IMR-90 (cell line): ENCODE results near the gene DCANP1. TPM values are rescaled to one million over a fixed set of nuclear protein-coding genes. Genes with fewer than 3 reads are reported as not detected.

Source experiments
- ATAC-seq: fragments of 200-7000 bp; cut with Tn5 transposase; 2 replicates; pipeline ENCODE4 v1.9.1; 2020; ENCODE audit warnings: low read depth, mild to moderate bottlenecking, moderate library complexity
- BruUV-seq: library from RNA; stranded (reverse); fragments of 400-500 nt; replicated peaks from 2 replicates; lab custom pipeline; 2021; lab: Mats Ljungman, UMichigan
- CTCF ChIA-PET: fragments of 300-600 bp; formaldehyde crosslinking; extraction: SDS; loops from one replicate; lab custom pipeline; 2021; ENCODE audit warnings: antibody characterized with exemption; lab: Yijun Ruan, JAX
- POLR2A ChIA-PET: fragments of 300-600 bp; sonication (Branson Sonifier 250); formaldehyde crosslinking; loops from one replicate; lab custom pipeline; 2022; ENCODE audit warnings: antibody characterized with exemption; ENCODE audit not compliant: unreplicated experiment; lab: Charles Lee
- DNase-seq: peaks from one replicate; pipeline ENCODE4 v3.0.0; 2013
- H2AFZ ChIP-seq: replicated peaks from 2 replicates; pipeline ENCODE3; 2013; ENCODE audit warnings: low read length, mild to moderate bottlenecking; ENCODE audit not compliant: poor library complexity
- H2AK5ac ChIP-seq: 2 replicates; pipeline ENCODE4 v1.6.1; 2013; ENCODE audit warnings: low read depth, low read length, inconsistent platforms
- H2AK9ac ChIP-seq: replicated peaks from 2 replicates; pipeline ENCODE3; 2013; ENCODE audit warnings: mild to moderate bottlenecking, low read depth, low read length, moderate library complexity; ENCODE audit not compliant: poor library complexity
- H2BK120ac ChIP-seq: 2 replicates; pipeline ENCODE4 v1.6.1; 2013; ENCODE audit warnings: low read depth, low read length, inconsistent platforms
- H2BK15ac ChIP-seq: 3 replicates; pipeline ENCODE4 v1.6.1; 2013; ENCODE audit warnings: low read depth, low read length, inconsistent platforms
- H2BK20ac ChIP-seq: 2 replicates; pipeline ENCODE4 v1.6.1; 2013; ENCODE audit warnings: low read depth, mild to moderate bottlenecking, inconsistent platforms, low read length, moderate library complexity
- H2BK5ac ChIP-seq: 2 replicates; pipeline ENCODE4 v1.6.1; 2013; ENCODE audit warnings: mild to moderate bottlenecking, low read depth, low read length, inconsistent platforms; ENCODE audit not compliant: poor library complexity, severe bottlenecking
- H3K14ac ChIP-seq: replicated peaks from 2 replicates; pipeline ENCODE4 v1.6.1; 2013; ENCODE audit warnings: low read depth, low read length, inconsistent platforms
- H3K18ac ChIP-seq: 2 replicates; pipeline ENCODE4 v1.6.1; 2013; ENCODE audit warnings: low read depth, low read length, control low read depth
- H3K23ac ChIP-seq: 2 replicates; pipeline ENCODE4 v1.6.1; 2013; ENCODE audit warnings: low read depth, low read length, inconsistent platforms
- H3K27ac ChIP-seq: 2 replicates; pipeline ENCODE4 v1.5.1; 2013; ENCODE audit warnings: mild to moderate bottlenecking, control low read depth, low read length; ENCODE audit not compliant: insufficient read depth
- H3K27me3 ChIP-seq: 2 replicates; pipeline ENCODE4 v1.6.1; 2013; ENCODE audit warnings: low read length; ENCODE audit not compliant: control insufficient read depth, insufficient read depth
- H3K36me3 ChIP-seq: 2 replicates; pipeline ENCODE4 v1.6.1; 2013; ENCODE audit warnings: low read length, mixed read lengths; ENCODE audit not compliant: control insufficient read depth, insufficient read depth
- H3K4ac ChIP-seq: 2 replicates; pipeline ENCODE4 v1.6.1; 2013; ENCODE audit warnings: low read depth, low read length, inconsistent platforms
- H3K4me1 ChIP-seq: 2 replicates; pipeline ENCODE4 v1.6.1; 2013; ENCODE audit warnings: low read length, mixed read lengths; ENCODE audit not compliant: control insufficient read depth, insufficient read depth
- H3K4me2 ChIP-seq: 2 replicates; pipeline ENCODE4 v1.6.1; 2013; ENCODE audit warnings: low read depth, mild to moderate bottlenecking, control low read depth, low read length, moderate library complexity
- H3K4me3 ChIP-seq: 2 replicates; pipeline ENCODE4 v1.5.1; 2013; ENCODE audit warnings: low read depth, mild to moderate bottlenecking, control low read depth, low read length, moderate library complexity; ENCODE audit not compliant: insufficient read depth
- H3K56ac ChIP-seq: 2 replicates; pipeline ENCODE4 v1.6.1; 2013; ENCODE audit warnings: low read length, inconsistent platforms; ENCODE audit not compliant: insufficient read depth; ENCODE audit errors: extremely low read depth
- H3K79me1 ChIP-seq, 2 experiments: 2 replicates each; pipeline ENCODE4 v1.6.1; 2013; ENCODE audit warnings: low read length in 2 of 2, inconsistent platforms in 1 of 2, low read depth in 1 of 2
- H3K9ac ChIP-seq: 2 replicates; pipeline ENCODE4 v1.6.1; 2013; ENCODE audit warnings: low read depth, low read length, control low read depth
- H3K9me1 ChIP-seq: 2 replicates; pipeline ENCODE4 v1.6.1; 2013; ENCODE audit warnings: low read length, inconsistent platforms; ENCODE audit not compliant: insufficient read depth
- H3K9me3 ChIP-seq: 2 replicates; pipeline ENCODE4 v1.6.1; 2013; ENCODE audit warnings: low read length; ENCODE audit not compliant: control insufficient read depth, insufficient read depth
- H4K20me1 ChIP-seq: 2 replicates; pipeline ENCODE4 v1.6.1; 2013; ENCODE audit warnings: low read length, inconsistent platforms; ENCODE audit not compliant: insufficient read depth
- H4K5ac ChIP-seq: 2 replicates; pipeline ENCODE4 v1.6.1; 2013; ENCODE audit warnings: mild to moderate bottlenecking, low read depth, low read length, control low read depth
- H4K8ac ChIP-seq, 2 experiments: 2 replicates each; pipeline ENCODE4 v1.6.1; 2013; ENCODE audit warnings: low read depth in 2 of 2, low read length in 2 of 2, control low read depth in 1 of 2, inconsistent platforms in 1 of 2
- H4K91ac ChIP-seq: 2 replicates; pipeline ENCODE4 v1.6.1; 2013; ENCODE audit warnings: low read depth, low read length, inconsistent platforms; ENCODE audit not compliant: insufficient read depth
- BHLHE40 ChIP-seq: fragments of 150-350 bp; IDR thresholded peaks from 2 replicates; pipeline ENCODE4 v1.6.1; 2016; ENCODE audit warnings: mild to moderate bottlenecking, low read depth, low read length
- CEBPB ChIP-seq: IDR thresholded peaks from 2 replicates; pipeline ENCODE4 v1.6.1; 2012; ENCODE audit warnings: low read depth, low read length, improper control_type of control experiment
- CHD1 ChIP-seq: IDR thresholded peaks from 2 replicates; pipeline ENCODE4 v1.6.1; 2012; ENCODE audit warnings: low read depth, low read length, improper control_type of control experiment
- CTCF ChIP-seq: conservative IDR thresholded peaks from 2 replicates; pipeline ENCODE4 v1.5.1; 2012; ENCODE audit warnings: mild to moderate bottlenecking, low read depth, low read length, improper control_type of control experiment
- ELK1 ChIP-seq: fragments of 150-350 bp; IDR thresholded peaks from 2 replicates; pipeline ENCODE4 v1.6.1; 2016; ENCODE audit warnings: low read depth, mild to moderate bottlenecking, low read length, moderate library complexity, borderline replicate concordance
- FOS ChIP-seq: fragments of 150-350 bp; IDR thresholded peaks from 2 replicates; pipeline ENCODE4 v1.6.1; 2016; ENCODE audit warnings: low read depth, low read length
- MAZ ChIP-seq: IDR thresholded peaks from 2 replicates; pipeline ENCODE4 v1.6.1; 2012; ENCODE audit warnings: low read depth, mild to moderate bottlenecking, low read length, improper control_type of control experiment, moderate library complexity, borderline replicate concordance
- MXI1 ChIP-seq: IDR thresholded peaks from 2 replicates; pipeline ENCODE4 v1.6.1; 2012; ENCODE audit warnings: low read depth, mild to moderate bottlenecking, low read length, moderate library complexity, borderline replicate concordance
- NFE2L2 ChIP-seq: fragments of 150-350 bp; IDR thresholded peaks from 2 replicates; pipeline ENCODE4 v1.6.1; 2016; ENCODE audit warnings: low read depth, mild to moderate bottlenecking, low read length
- POLR2A ChIP-seq: IDR thresholded peaks from 2 replicates; pipeline ENCODE4 v1.6.1; 2012; ENCODE audit warnings: mild to moderate bottlenecking, low read depth, low read length
- RCOR1 ChIP-seq: IDR thresholded peaks from 2 replicates; pipeline ENCODE4 v1.6.1; 2012; ENCODE audit warnings: mild to moderate bottlenecking, low read length, improper control_type of control experiment; ENCODE audit not compliant: insufficient replicate concordance
- RFX5 ChIP-seq: IDR thresholded peaks from 2 replicates; pipeline ENCODE4 v1.8.0; 2012; ENCODE audit warnings: low read depth, mild to moderate bottlenecking, low read length, moderate library complexity
- SMC3 ChIP-seq: fragments of 150-350 bp; IDR thresholded peaks from 2 replicates; pipeline ENCODE4 v1.6.1; 2016; ENCODE audit warnings: low read depth, mild to moderate bottlenecking, antibody characterized with exemption, low read length, moderate library complexity
- USF2 ChIP-seq: fragments of 150-350 bp; IDR thresholded peaks from 2 replicates; pipeline ENCODE4 v1.6.1; 2017; ENCODE audit warnings: mild to moderate bottlenecking, antibody characterized with exemption, low read length, low read depth
- WGBS, 2 experiments: methylation state at CpG; one replicate each; pipeline versions ENCODE4 v1.1.5 to v1.1.7; 2013; ENCODE audit warnings: missing lambda C conversion rate in 2 of 2; ENCODE audit not compliant: insufficient read length in 1 of 2; ENCODE audit errors: extremely low coverage in 2 of 2; 5-methylcytosine and 5-hydroxymethylcytosine counted together
- dilution Hi-C: fragments of 300-500 bp; cut with HindIII; formaldehyde crosslinking; loops from one replicate; pipeline ENCODE4 v1.14.3; 2018; ENCODE audit warnings: low sequenced_read_pairs; ENCODE audit not compliant: unreplicated experiment
- in situ Hi-C: fragments of 300-500 bp; cut with MboI; formaldehyde crosslinking; loops from 3 replicates; pipeline ENCODE4 v1.14.3; 2019; ENCODE audit warnings: low sequenced_read_pairs, inconsistent platforms, mixed read lengths
- intact Hi-C: fragments of 100-400 bp; cut with micrococcal nuclease; formaldehyde crosslinking; loops from 2 replicates; pipeline ENCODE4 v1.10.0; 2022
- polyA plus RNA-seq, 3 experiments: library from polyadenylated mRNA; depleted of rRNA; stranded (reverse); fragments of >200 nt; gene quantifications; 2 replicates each; pipeline ENCODE4 v1.2.3, GENCODE V29; 2012; ENCODE audit warnings: low replicate concordance in 1 of 3
- total RNA-seq: library from RNA; depleted of rRNA; stranded (reverse); fragments of >200 nt; gene quantifications from 2 replicates; pipeline ENCODE4 v1.2.3, GENCODE V29; 2012

DCANP1 gene
- total and polyA plus RNA-seq, 2 of the 4 experiments (the other 2 are of a cell fraction) = not detected

- BruUV-seq = no TSS peak
- H3K18ac ChIP-seq = no peak overlapping the region
- no peak overlapping the region for H3K9ac ChIP-seq
- in situ Hi-C loops (no loop called here), dilution Hi-C loops (no loop called here), intact Hi-C loops (loop anchor here (10.0 kb wide), 1 partner anchor 227 kb away; no protein-coding TSS in a partner anchor)
- whole genome bisulfite sequencing, 2 experiments = no CpG with 5 or more reads among the region's 4 CpGs
- peaks cover 5% of the 10 kb centered on the region for H3K9me3 ChIP-seq
- no peak overlapping the region for H3K4ac ChIP-seq
- no peak overlapping the region for H2BK120ac ChIP-seq
- H3K4me1 ChIP-seq = peaks cover 15% of the 10 kb centered on the region
- peaks cover 8% of the 10 kb centered on the region for H3K9me1 ChIP-seq
- H3K56ac ChIP-seq = no peak overlapping the region
- ChIA-PET CTCF (no interaction called here), POLR2A (no interaction called here)
- no peak overlapping the region for H2BK5ac ChIP-seq
- no peak overlapping the region for H2AFZ ChIP-seq
- no peak overlapping the region for H4K91ac ChIP-seq
- no peak overlapping the region for H3K14ac ChIP-seq
- H4K8ac ChIP-seq = no peak overlapping the region
- no peak overlapping the region for H3K27ac ChIP-seq
- no peak overlapping the region for H2BK20ac ChIP-seq
- H2AK5ac ChIP-seq = no peak overlapping the region
- no peak overlapping the region for H3K4me3 ChIP-seq
- TF ChIP-seq RCOR1 (no peak), CHD1 (no peak), SMC3 (no peak), BHLHE40 (no peak), NFE2L2 (no peak), CTCF (no peak), FOS (no peak), USF2 (no peak), MAZ (no peak), ELK1 (no peak), RFX5 (no peak), MXI1 (no peak), POLR2A (no peak), CEBPB (no peak)
- H3K27me3 ChIP-seq = no peaks in the 10 kb centered on the region
- no peak overlapping the region for H2BK15ac ChIP-seq
- ATAC-seq (no peak), DNase-seq (no peak)
- H3K23ac ChIP-seq = no peak overlapping the region
- no peak overlapping the region for H2AK9ac ChIP-seq
- no peaks in the 10 kb centered on the region for H3K79me1 ChIP-seq
- H3K36me3 ChIP-seq = no peaks in the 10 kb centered on the region
- no peak overlapping the region for H3K4me2 ChIP-seq
- H4K5ac ChIP-seq = no peak overlapping the region
- H4K20me1 ChIP-seq = 0 out of 2 replicates have a peak, but pooled peaks cover 3% of the 10 kb centered on the region
Observed at GRCh38 chr5:135432113-135432512, 15.0 kb downstream of the DCANP1 start.
